ENCODE results near the gene CDHR2. TPM values are rescaled to one million over a fixed set of nuclear protein-coding genes. Genes with fewer than 3 reads are reported as not detected.

CDHR2 gene
- total and polyA plus RNA-seq, 2 experiments from 2014 or later: not detected

DNA sequence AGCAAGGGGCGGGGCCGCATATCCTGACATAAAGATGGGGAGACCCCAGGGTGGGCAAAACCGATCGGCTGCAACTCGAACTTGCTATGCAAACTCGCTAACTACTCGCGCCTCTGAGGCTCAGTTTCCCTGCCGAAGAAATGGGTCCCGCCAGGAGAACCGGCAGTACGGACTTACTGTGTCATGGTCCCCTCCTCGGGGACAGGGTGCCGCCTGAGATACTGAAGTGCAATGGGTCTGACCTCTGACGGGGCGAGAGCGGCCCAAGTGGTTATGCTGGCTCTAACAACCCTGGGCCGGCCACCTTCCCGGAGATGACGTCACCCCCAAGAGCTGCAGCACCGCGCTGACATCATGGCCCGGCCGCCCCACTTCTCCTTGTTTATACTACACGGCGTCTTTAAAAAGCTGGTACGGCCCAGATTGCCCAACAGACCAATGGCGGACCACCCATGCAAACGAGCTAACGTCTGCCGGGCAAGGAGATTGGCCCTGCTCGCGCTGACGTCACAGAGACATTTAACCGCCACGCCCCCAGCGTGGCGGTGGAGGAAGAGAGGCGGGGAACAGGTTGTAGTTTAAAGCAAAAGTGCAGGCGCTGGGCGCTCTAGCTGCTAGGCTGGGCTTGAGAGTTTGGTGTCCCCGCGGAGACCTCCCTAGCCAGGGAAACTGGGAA is 11.4 kb upstream of the CDHR2 start:
- 1% methylated on average over 40 to 43 of the region's 43 CpGs for WGBS, 2 experiments (ENCODE audit: low coverage in 1 of 2, low lambda C conversion rate in 2 of 2, missing lambda C conversion rate in 2 of 2)
- TF ChIP-seq EZH2phosphoT487 (IDR thresholded peaks at IDR 0.05; ENCODE audit: insufficient read depth, low read depth) (no peak), EZH2 (IDR thresholded peaks at IDR 0.05; ENCODE audit: insufficient read depth, poor library complexity, severe bottlenecking) (no peak)
- Histone ChIP-seq H3K79me2 (ENCODE audit: insufficient read depth) (peaks cover 37% of the 10 kb centered on the region), H3K36me3 (ENCODE audit: low read depth) (no peaks in the 10 kb centered on the region), H3K27me3 (replicated peaks; ENCODE audit: insufficient read depth) (no peaks in the 10 kb centered on the region), H2AFZ (peak overlapping the region; percentile 98), H4K20me1 (ENCODE audit: insufficient read depth) (no peaks in the 10 kb centered on the region), H3F3A (ENCODE audit: insufficient read depth) (peaks cover 11% of the 10 kb centered on the region), H3K9me2 (ENCODE audit: insufficient read depth) (no peaks in the 10 kb centered on the region), H3K4me3 (peak overlapping the region; percentile 98), H3K27ac (peak overlapping the region; percentile 90), H3K9me3 (ENCODE audit: low read depth) (no peaks in the 10 kb centered on the region), H3K9ac (peak overlapping the region; percentile 91), H3K4me2 (ENCODE audit: unreplicated experiment) (peak overlapping the region; percentile 90), H3K4me1 (ENCODE audit: insufficient read depth) (peaks cover 11% of the 10 kb centered on the region)
- in situ Hi-C loops (cut with MboI): no loop called here
- peak; percentile 100 for DNase-seq

DNA sequence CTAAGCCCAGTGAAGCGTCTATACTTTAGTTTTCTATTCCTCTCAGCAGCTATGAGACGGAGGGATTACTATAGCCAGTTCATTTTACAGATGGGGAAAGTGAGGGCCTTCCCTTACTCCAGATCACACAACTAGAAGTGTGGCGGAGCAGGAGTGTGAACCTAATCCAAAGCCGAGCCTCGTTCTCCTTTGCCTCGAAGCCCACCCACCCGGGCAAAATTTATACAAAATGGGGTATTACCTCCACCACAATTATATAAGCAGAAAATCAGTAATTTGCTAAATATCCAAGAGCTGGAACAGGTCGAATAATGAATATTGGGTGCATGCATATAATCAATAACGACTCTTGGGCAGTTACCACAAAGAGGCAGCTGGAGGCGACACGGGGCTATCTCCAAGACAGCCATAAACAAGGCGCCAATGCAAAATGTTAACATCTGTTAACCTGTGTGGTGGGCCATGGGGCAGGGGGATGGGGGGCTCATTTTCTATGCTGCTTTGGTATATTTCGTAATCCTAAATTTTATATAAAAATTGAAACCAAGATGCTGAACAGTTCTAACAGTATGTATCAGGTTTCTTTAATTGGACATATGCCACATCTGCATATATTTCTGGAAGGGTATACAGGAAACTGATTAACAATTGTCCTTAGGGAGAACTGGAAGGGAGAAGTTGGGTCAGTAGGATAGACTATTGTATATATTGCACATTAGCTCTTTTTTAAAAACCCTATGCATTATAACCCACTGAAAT is 10.7 kb upstream of the CDHR2 start:
- Histone ChIP-seq H3K9me3 (ENCODE audit: low read depth) (no peaks in the 10 kb centered on the region), H3K9me2 (ENCODE audit: insufficient read depth) (no peaks in the 10 kb centered on the region), H3K27me3 (replicated peaks; ENCODE audit: insufficient read depth) (no peaks in the 10 kb centered on the region), H4K20me1 (ENCODE audit: insufficient read depth) (no peaks in the 10 kb centered on the region), H3K4me2 (ENCODE audit: unreplicated experiment) (peak overlapping the region; percentile 77), H3K27ac (peak overlapping the region; percentile 47), H3K4me1 (ENCODE audit: insufficient read depth) (peaks cover 11% of the 10 kb centered on the region), H3K36me3 (ENCODE audit: low read depth) (no peaks in the 10 kb centered on the region), H3F3A (ENCODE audit: insufficient read depth) (peaks cover 11% of the 10 kb centered on the region), H2AFZ (peak overlapping the region; percentile 86), H3K4me3 (peak overlapping the region; percentile 98), H3K9ac (peak overlapping the region; percentile 45), H3K79me2 (ENCODE audit: insufficient read depth) (peaks cover 30% of the 10 kb centered on the region)
- in situ Hi-C loops (cut with MboI): no loop called here
- DNase-seq: peak; percentile 27
- TF ChIP-seq EZH2phosphoT487 (IDR thresholded peaks at IDR 0.05; ENCODE audit: insufficient read depth, low read depth) (no peak), EZH2 (IDR thresholded peaks at IDR 0.05; ENCODE audit: insufficient read depth, poor library complexity, severe bottlenecking) (no peak)
- WGBS, 2 experiments (ENCODE audit: low coverage in 1 of 2, low lambda C conversion rate in 2 of 2, missing lambda C conversion rate in 2 of 2): 9 to 11% methylated on average over 13 of the region's 13 CpGs

DNA sequence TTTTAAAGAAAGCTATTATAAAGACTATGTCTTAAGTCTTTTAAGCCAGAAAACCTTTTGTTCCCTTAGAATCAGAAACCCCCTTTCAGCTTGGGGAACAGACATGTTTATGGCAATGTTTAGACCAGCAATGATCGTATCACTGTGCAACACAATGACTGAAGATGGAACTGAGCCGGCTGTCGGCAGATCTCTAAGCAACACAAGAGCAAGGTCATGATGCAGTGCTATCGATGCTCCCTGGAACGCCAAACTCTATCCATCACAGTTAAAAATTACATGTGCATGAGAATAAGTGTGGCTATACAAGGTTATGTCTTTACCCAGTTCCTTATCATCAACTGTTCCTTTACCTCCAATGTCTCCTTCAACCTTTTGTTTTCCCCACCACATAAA is 10.2 kb upstream of the CDHR2 start:
- in situ Hi-C loops (cut with MboI): no loop called here
- DNase-seq: no peak
- peaks cover 16% of the 10 kb centered on the region for H3K4me1 ChIP-seq (ENCODE audit: insufficient read depth)
- H3K36me3 ChIP-seq (ENCODE audit: low read depth): no peaks in the 10 kb centered on the region
- peaks cover 24% of the 10 kb centered on the region for H3K79me2 ChIP-seq (ENCODE audit: insufficient read depth)
- H3K9me3 ChIP-seq (ENCODE audit: low read depth): no peaks in the 10 kb centered on the region
- H3K9me2 ChIP-seq (ENCODE audit: insufficient read depth): no peaks in the 10 kb centered on the region
- no peaks in the 10 kb centered on the region for H4K20me1 ChIP-seq (ENCODE audit: insufficient read depth)
- H2AFZ ChIP-seq: no peak overlapping the region
- no peak overlapping the region for H3K4me2 ChIP-seq (ENCODE audit: unreplicated experiment)
- H3K4me3 ChIP-seq: no peak overlapping the region
- 58 to 60% methylated on average over 5 of the region's 5 CpGs for WGBS, 2 experiments (ENCODE audit: low coverage in 1 of 2, low lambda C conversion rate in 2 of 2, missing lambda C conversion rate in 2 of 2)
- TF ChIP-seq EZH2phosphoT487 (IDR thresholded peaks at IDR 0.05; ENCODE audit: insufficient read depth, low read depth): no peak
- TF ChIP-seq EZH2 (IDR thresholded peaks at IDR 0.05; ENCODE audit: insufficient read depth, poor library complexity, severe bottlenecking): no peak
- H3F3A ChIP-seq (ENCODE audit: insufficient read depth): peaks cover 11% of the 10 kb centered on the region
- no peaks in the 10 kb centered on the region for H3K27me3 ChIP-seq (replicated peaks; ENCODE audit: insufficient read depth)
- H3K27ac ChIP-seq: no peak overlapping the region
- no peak overlapping the region for H3K9ac ChIP-seq

DNA sequence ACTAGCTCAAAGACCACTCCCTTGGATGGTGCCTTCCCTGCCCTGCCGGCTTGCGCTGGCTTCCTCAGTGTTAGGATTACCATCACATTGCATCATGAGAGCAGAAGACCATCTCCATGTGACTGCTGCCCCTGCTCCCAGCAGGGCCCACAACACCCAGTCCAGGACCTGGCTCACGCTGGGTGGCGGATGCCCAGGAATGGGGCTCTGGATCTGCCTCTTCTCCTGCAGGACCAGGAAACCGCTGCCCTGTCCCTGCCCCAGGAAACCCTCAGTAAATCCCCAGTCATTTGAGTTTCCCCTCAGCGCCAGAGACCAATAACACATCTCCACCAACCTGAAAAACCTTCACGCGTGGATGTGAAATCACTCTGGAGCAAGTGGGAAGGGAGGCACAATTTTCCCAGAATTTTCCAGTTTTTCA is 8.7 kb upstream of the CDHR2 start:
- no peaks in the 10 kb centered on the region for H3K9me3 ChIP-seq (ENCODE audit: low read depth)
- H3K27me3 ChIP-seq (replicated peaks; ENCODE audit: insufficient read depth): no peaks in the 10 kb centered on the region
- no peaks in the 10 kb centered on the region for H3K9me2 ChIP-seq (ENCODE audit: insufficient read depth)
- no peak for DNase-seq
- H3K4me1 ChIP-seq (ENCODE audit: insufficient read depth): peaks cover 14% of the 10 kb centered on the region
- in situ Hi-C loops (cut with MboI): no loop called here
- no peaks in the 10 kb centered on the region for H4K20me1 ChIP-seq (ENCODE audit: insufficient read depth)
- no peak overlapping the region for H2AFZ ChIP-seq
- no peaks in the 10 kb centered on the region for H3K36me3 ChIP-seq (ENCODE audit: low read depth)
- no peak overlapping the region for H3K27ac ChIP-seq
- no peak for TF ChIP-seq EZH2 (IDR thresholded peaks at IDR 0.05; ENCODE audit: insufficient read depth, poor library complexity, severe bottlenecking)
- no peak for TF ChIP-seq EZH2phosphoT487 (IDR thresholded peaks at IDR 0.05; ENCODE audit: insufficient read depth, low read depth)
- H3K9ac ChIP-seq: no peak overlapping the region
- 95% methylated on average over 8 of the region's 8 CpGs for WGBS, 2 experiments (ENCODE audit: low coverage in 1 of 2, low lambda C conversion rate in 2 of 2, missing lambda C conversion rate in 2 of 2)
- H3K4me3 ChIP-seq: no peak overlapping the region
- H3K79me2 ChIP-seq (ENCODE audit: insufficient read depth): peaks cover 9% of the 10 kb centered on the region
- H3F3A ChIP-seq (ENCODE audit: insufficient read depth): peaks cover 8% of the 10 kb centered on the region
- no peak overlapping the region for H3K4me2 ChIP-seq (ENCODE audit: unreplicated experiment)
